ENCODE results near the gene PDZD7.

The PDZD7 gene

DNA sequence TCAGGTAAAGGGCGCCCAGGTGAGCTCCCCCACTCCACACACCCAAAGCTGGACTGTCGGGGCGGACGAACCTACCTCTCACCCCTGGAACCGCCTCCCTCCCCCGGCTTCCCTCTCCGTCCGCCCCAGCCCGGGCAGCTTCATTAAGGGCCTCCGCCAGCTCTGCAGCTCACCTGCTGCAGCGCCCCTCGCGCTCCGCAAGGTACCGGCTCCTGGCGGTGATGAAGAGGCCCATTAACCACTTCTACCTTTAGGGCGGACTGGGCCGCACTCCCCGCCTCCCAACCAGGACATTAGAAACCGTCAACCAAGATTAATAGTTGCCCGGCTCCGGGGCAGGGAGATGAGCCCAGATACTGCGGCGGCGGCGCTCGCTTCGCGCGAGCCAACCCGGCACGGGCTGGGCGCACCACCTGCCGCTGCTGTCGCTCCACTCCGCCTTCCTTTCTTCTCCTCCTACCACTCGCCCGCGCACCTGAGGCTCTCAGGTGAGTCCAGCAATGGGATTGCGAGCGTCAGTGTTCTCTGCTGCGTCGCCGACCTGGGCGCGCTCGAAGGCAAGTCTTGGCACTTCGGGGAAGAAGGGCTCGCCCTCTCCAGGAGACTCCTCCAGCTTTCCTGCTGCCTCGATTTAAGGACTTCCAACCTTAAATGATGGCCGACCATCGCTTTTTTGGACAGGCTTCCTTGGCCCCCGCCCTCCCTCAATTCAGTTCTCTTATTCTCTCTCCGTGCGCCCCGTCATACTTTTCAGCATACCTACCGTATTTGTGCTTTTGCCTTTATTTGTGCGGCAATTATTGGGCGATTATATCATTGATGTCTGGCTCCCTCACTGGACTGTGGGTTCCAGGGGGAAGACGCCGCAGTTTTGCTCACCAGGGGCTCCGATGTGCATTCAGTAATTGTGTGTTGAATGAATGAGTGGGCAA lies 17.3 kb upstream of the PDZD7 start:
- no peak for DNase-seq
- peaks cover 10% of the 10 kb centered on the region for H3K4me1 ChIP-seq
- H3K9me3 ChIP-seq = no peaks in the 10 kb centered on the region
- H3K27me3 ChIP-seq = no peaks in the 10 kb centered on the region
- no peaks in the 10 kb centered on the region for H3K36me3 ChIP-seq
- TF ChIP-seq CTCF (IDR thresholded peaks at IDR 0.05; ENCODE audit: low read depth, low read length) = no peak
- no peak overlapping the region for H3K4me3 ChIP-seq (ENCODE audit: low read depth, low read length)

DNA sequence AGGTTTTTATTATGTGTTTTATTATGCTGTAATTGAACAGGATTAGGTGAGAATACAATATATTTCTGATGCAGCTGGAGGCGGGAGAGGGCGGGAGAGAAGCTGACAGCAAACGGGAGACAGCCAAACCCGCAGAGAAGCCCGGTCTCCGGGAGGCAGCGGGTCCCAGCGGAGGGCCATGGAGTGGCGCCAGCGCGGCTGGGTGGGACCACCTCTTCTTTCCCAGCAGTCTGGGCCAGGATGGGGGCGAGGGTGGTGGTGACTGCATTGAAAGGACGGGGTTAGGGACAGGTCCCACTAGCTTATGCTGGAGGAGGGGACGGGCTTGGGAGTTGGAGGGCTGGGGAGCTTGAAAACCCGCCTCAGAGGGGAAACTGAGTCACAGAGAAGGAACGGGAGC lies 16.3 kb upstream of the PDZD7 start:
- TF ChIP-seq CTCF (IDR thresholded peaks at IDR 0.05; ENCODE audit: low read depth, low read length) = no peak
- Histone ChIP-seq H3K36me3 (no peaks in the 10 kb centered on the region), H3K4me3 (ENCODE audit: low read depth, low read length) (no peak overlapping the region), H3K4me1 (peaks cover 12% of the 10 kb centered on the region), H3K27me3 (no peaks in the 10 kb centered on the region), H3K9me3 (no peaks in the 10 kb centered on the region)
- no peak for DNase-seq

- Histone ChIP-seq H3K4me3 (ENCODE audit: low read depth, low read length) (no peak overlapping the region), H3K27me3 (no peaks in the 10 kb centered on the region)
- peak; percentile 38 for DNase-seq
These were observed 15.7 kb upstream of the PDZD7 start for GRCh38 chr10:101046332-101047238.

DNA sequence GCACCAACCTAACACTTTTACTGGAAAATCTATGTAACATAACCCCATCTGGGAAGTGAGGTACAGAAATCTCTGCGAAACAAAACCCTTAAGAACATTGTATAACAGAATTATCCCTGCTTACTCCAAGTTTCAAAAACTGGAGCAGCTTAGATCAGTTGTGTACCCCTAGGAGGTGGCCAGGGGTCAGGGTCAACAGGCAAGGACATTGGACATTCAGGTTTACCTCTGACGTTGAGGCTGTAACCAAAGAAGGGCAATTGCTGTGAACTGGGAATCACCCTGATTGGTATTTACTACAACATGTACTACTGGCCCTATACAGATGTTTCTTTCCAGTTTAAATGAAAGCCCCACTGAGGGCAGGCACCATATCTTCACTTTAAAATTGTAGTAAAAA lies 13.2 kb upstream of the PDZD7 start:
- peaks cover 18% of the 10 kb centered on the region for H3K4me1 ChIP-seq
- DNase-seq = no peak
- no peaks in the 10 kb centered on the region for H3K27me3 ChIP-seq
- no peak for TF ChIP-seq CTCF (IDR thresholded peaks at IDR 0.05; ENCODE audit: low read depth, low read length)
- no peaks in the 10 kb centered on the region for H3K36me3 ChIP-seq
- no peaks in the 10 kb centered on the region for H3K9me3 ChIP-seq
- H3K4me3 ChIP-seq (ENCODE audit: low read depth, low read length) = no peak overlapping the region

More at GRCh38 chr10:101046332-101047238, 15.7 kb upstream of the PDZD7 start:
- no peak for TF ChIP-seq CTCF (IDR thresholded peaks at IDR 0.05; ENCODE audit: low read depth, low read length)
- no peaks in the 10 kb centered on the region for H3K9me3 ChIP-seq
- no peaks in the 10 kb centered on the region for H3K36me3 ChIP-seq
- peaks cover 18% of the 10 kb centered on the region for H3K4me1 ChIP-seq

- H3K4me3 ChIP-seq (ENCODE audit: low read depth, low read length) = peak overlapping the region; percentile 70
- TF ChIP-seq CTCF (IDR thresholded peaks at IDR 0.05; ENCODE audit: low read depth, low read length) = no peak
- DNase-seq = no peak
- no peaks in the 10 kb centered on the region for H3K27me3 ChIP-seq
- no peaks in the 10 kb centered on the region for H3K9me3 ChIP-seq
- H3K36me3 ChIP-seq = no peaks in the 10 kb centered on the region
- H3K4me1 ChIP-seq = peaks cover 18% of the 10 kb centered on the region
These were observed 12.4 kb upstream of the PDZD7 start for GRCh38 chr10:101043363-101043707.

Data from BE2C (cell line).